Fibroblast of lung (primary cell): ENCODE measurements around the gene A3GALT2. TPM values are rescaled to one million over a fixed set of nuclear protein-coding genes. Genes with fewer than 3 reads are reported as not detected.

ENCODE experiments used
- DNase-seq, 2 donors: peaks; one replicate each; pipeline versions ENCODE4 v3.0.0 to v3.0.0-alpha.2; 2010; ENCODE audit warnings: low read depth in 2 of 2
- H2AFZ ChIP-seq: 2 replicates; pipeline ENCODE4 v1.5.1; 2012; ENCODE audit warnings: low read length, control low read depth, inconsistent platforms
- H3K27ac ChIP-seq: 2 replicates; pipeline ENCODE4 v1.5.1; 2011; ENCODE audit warnings: low read length, control low read depth; ENCODE audit not compliant: insufficient read depth
- H3K27me3 ChIP-seq: 2 replicates; pipeline ENCODE4 v1.5.1; 2011; ENCODE audit warnings: mild to moderate bottlenecking, low read length; ENCODE audit not compliant: control insufficient read depth, insufficient read depth
- H3K36me3 ChIP-seq: 2 replicates; pipeline ENCODE4 v1.5.1; 2011; ENCODE audit warnings: low read length; ENCODE audit not compliant: control insufficient read depth, insufficient read depth
- H3K4me1 ChIP-seq: 2 replicates; pipeline ENCODE4 v1.5.1; 2011; ENCODE audit warnings: low read length; ENCODE audit not compliant: control insufficient read depth, insufficient read depth; ENCODE audit errors: extremely low read depth
- H3K4me2 ChIP-seq: 2 replicates; pipeline ENCODE4 v1.5.1; 2011; ENCODE audit warnings: low read length, control low read depth; ENCODE audit not compliant: insufficient read depth; ENCODE audit errors: extremely low read depth
- H3K4me3 ChIP-seq, 4 experiments: fragments of 200-600 bp in 1 of 4; sonication (generic) in 1 of 4; replicated peaks in 1 of 4; 2 replicates each; pipeline ENCODE4 v1.5.1; 2011 to 2016; ENCODE audit warnings: low read length in 4 of 4, low read depth in 3 of 4, mild to moderate bottlenecking in 3 of 4, control low read depth in 2 of 4, inconsistent platforms in 1 of 4, mixed read lengths in 1 of 4; ENCODE audit not compliant: insufficient read depth in 1 of 4; ENCODE audit errors: control extremely low read depth in 1 of 4
- H3K79me2 ChIP-seq: 2 replicates; pipeline ENCODE4 v1.5.1; 2012; ENCODE audit warnings: mild to moderate bottlenecking, low read length, inconsistent platforms; ENCODE audit not compliant: control insufficient read depth, insufficient read depth
- H3K9ac ChIP-seq: 2 replicates; pipeline ENCODE4 v1.5.1; 2011; ENCODE audit warnings: mild to moderate bottlenecking, low read length, control low read depth; ENCODE audit not compliant: insufficient read depth
- H3K9me3 ChIP-seq: 2 replicates; pipeline ENCODE4 v1.5.1; 2012; ENCODE audit warnings: low read depth, low read length; ENCODE audit not compliant: control insufficient read depth, insufficient read depth
- H4K20me1 ChIP-seq: 2 replicates; pipeline ENCODE4 v1.5.1; 2011; ENCODE audit warnings: low read length; ENCODE audit not compliant: control insufficient read depth, insufficient read depth; ENCODE audit errors: extremely low read depth
- CTCF ChIP-seq, 2 donors: IDR thresholded peaks in 1 of 2; conservative IDR thresholded peaks in 1 of 2; 1 replicate in 1 of 2; 2 replicates in 1 of 2; pipeline ENCODE4 v1.5.1; 2011 to 2012; ENCODE audit warnings: low read length in 2 of 2, control low read depth in 1 of 2, inconsistent platforms in 1 of 2, low read depth in 1 of 2, mild to moderate bottlenecking in 1 of 2
- EZH2 ChIP-seq: IDR thresholded peaks from 2 replicates; pipeline ENCODE4 v1.5.1; 2012; ENCODE audit warnings: low read length, control low read depth, mild to moderate bottlenecking; ENCODE audit errors: missing control alignments
- polyA plus RNA-seq, 2 donors: library from polyadenylated mRNA; depleted of rRNA in 1 of 2; stranded (reverse) in 1 of 2; unstranded in 1 of 2; fragments of >200 nt; gene quantifications; 2 replicates each; pipeline ENCODE4 v1.2.1, GENCODE V29; 2011 to 2012; ENCODE audit warnings: missing spikeins in 1 of 2
- total RNA-seq: library from RNA; depleted of rRNA; stranded (reverse); fragments of >200 nt; gene quantifications from 2 replicates; pipeline ENCODE4 v1.2.1, GENCODE V29; 2014

Gene A3GALT2
- total and polyA plus RNA-seq, 2 donors (not counting 1 experiment from before 2014, with no cell fraction given) = not detected

DNA sequence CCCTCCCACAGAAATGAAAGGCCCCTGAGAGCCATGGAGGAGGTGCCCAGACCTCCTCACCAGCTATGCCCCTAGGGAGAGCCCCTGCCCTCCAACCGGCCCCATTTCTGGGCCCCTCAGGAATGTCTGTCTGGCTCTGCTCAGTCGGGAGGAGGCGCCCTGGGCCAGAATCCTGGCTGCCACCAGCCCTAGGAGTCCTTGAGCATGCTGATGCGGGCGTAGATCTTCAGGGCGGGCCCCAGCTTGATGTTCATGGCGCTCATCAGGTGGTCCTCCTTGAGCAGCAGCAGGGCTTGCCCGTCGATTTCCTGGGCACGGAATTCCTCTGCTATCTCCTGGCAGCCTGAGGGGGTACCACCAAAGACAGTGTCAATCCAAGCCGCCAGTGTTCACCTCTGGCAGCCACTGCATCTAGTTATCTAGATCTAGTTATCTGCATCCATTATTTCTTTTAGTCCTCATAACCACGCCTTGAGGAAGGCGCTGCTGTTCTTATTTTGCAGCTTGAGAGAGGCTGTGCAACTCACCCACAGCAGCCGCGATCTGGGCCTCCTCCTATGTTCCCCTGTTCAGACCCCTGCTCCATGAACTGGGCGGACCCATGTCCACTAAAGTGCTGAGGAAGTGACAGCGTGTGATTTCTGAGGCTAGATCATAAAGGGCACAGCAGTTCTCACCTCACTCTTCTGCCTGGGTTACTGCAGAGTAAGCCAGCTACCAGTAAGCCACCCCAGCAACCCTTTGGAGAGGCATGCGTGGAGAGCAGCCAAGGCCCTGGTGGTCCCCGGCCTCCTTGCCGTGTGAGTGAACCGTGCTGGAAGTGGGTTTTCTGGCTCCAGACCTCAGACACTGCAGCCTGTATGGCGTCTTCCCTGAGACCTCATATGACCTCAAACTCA, 4.0 kb upstream of the A3GALT2 start:
- peaks cover 12% of the 10 kb centered on the region for H3K79me2 ChIP-seq
- H3K27ac ChIP-seq = no peak overlapping the region
- H3K36me3 ChIP-seq = peaks cover 40% of the 10 kb centered on the region
- no peak for TF ChIP-seq CTCF (conservative IDR thresholded peaks at IDR 0.05 in 1 of 2, IDR thresholded peaks at IDR 0.05 in 1 of 2; ENCODE audit: low read depth in 1 of 2, low read length in 2 of 2)
- no peak overlapping the region for H3K4me3 ChIP-seq
- H3K9me3 ChIP-seq = no peaks in the 10 kb centered on the region
- no peak for DNase-seq
- no peaks in the 10 kb centered on the region for H4K20me1 ChIP-seq
- no peak overlapping the region for H3K9ac ChIP-seq
- H3K4me1 ChIP-seq = peaks cover 20% of the 10 kb centered on the region
- no peak overlapping the region for H2AFZ ChIP-seq
- no peak overlapping the region for H3K4me2 ChIP-seq
- H3K27me3 ChIP-seq = no peaks in the 10 kb centered on the region

GRCh38 chr1:33323663-33324477, 3.0 kb upstream of the A3GALT2 start:
- Histone ChIP-seq H3K79me2 (peaks cover 7% of the 10 kb centered on the region), H4K20me1 (no peaks in the 10 kb centered on the region), H3K4me1 (peaks cover 16% of the 10 kb centered on the region), H3K27me3 (no peaks in the 10 kb centered on the region), H3K27ac (no peak overlapping the region), H3K4me3 (no peak overlapping the region), H2AFZ (no peak overlapping the region), H3K9me3 (no peaks in the 10 kb centered on the region), H3K4me2 (no peak overlapping the region), H3K9ac (no peak overlapping the region), H3K36me3 (peaks cover 33% of the 10 kb centered on the region)
- DNase-seq = no peak
- no peak for TF ChIP-seq EZH2
- TF ChIP-seq CTCF (conservative IDR thresholded peaks at IDR 0.05 in 1 of 2, IDR thresholded peaks at IDR 0.05 in 1 of 2; ENCODE audit: low read depth in 1 of 2, low read length in 2 of 2) = no peak

GRCh38 chr1:33322870-33323585, 2.1 kb upstream of the A3GALT2 start:
- no peak overlapping the region for H3K4me3 ChIP-seq
- DNase-seq = no peak
- peaks cover 9% of the 10 kb centered on the region for H3K4me1 ChIP-seq
- peaks cover 29% of the 10 kb centered on the region for H3K36me3 ChIP-seq
- TF ChIP-seq CTCF (conservative IDR thresholded peaks at IDR 0.05 in 1 of 2, IDR thresholded peaks at IDR 0.05 in 1 of 2; ENCODE audit: low read depth in 1 of 2, low read length in 2 of 2) = no peak
- no peak for TF ChIP-seq EZH2
- no peak overlapping the region for H3K9ac ChIP-seq
- no peak overlapping the region for H2AFZ ChIP-seq
- no peak overlapping the region for H3K27ac ChIP-seq
- no peak overlapping the region for H3K4me2 ChIP-seq
- H3K9me3 ChIP-seq = no peaks in the 10 kb centered on the region
- peaks cover 5% of the 10 kb centered on the region for H3K79me2 ChIP-seq
- H4K20me1 ChIP-seq = no peaks in the 10 kb centered on the region
- H3K27me3 ChIP-seq = no peaks in the 10 kb centered on the region
